HG02943 (cell line): ENCODE results near the gene PKD2.
"Not testable (repeated sequence)": the region's sequence is repeated elsewhere in the genome, so short reads cannot be mapped to it uniquely, and the experiment has no call there.

ENCODE experiments used
- ATAC-seq: cut with Tn5 transposase; IDR thresholded peaks from one replicate; pipeline ENCODE4 v1.9.1; 2021; ENCODE audit warnings: mild to moderate bottlenecking, low read depth, moderate library complexity; ENCODE audit not compliant: unreplicated experiment

PKD2 gene

DNA sequence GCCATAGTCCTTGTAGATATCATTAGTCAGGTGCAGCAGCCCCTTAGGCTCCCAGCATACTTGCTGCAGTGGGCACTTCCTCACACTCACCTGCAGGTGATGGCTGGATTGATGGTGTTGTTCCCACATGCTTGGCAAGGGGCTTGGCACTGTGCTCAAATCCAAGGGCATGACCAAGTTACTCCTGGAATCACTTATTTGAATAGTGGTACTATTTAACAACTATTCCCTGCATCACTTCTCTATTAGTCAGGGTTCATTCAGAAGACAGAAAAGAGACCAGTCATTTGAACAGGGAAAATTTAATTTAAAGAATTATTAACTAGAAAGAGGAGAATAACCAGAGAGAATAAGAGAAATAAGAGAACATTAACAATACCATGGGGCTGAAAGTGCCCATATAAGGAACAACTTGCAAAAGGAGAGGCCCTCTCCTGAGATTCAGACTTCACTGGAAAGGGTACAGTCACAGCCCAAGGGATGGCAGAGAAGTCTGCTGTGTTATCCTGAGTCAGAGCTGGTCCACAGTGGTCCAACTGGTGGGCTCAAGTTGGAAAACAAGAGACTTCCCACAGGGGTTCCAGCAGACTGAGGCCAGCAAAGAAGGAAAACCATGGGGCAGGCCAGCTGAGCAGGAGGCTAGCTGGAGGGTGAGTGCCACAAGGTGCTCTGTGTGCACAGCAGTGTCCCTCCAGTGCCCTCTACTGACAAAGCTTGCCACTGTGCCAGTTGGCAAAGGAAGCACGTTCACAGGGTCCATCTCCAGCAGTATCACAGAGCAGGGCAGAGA lies 22.1 kb upstream of the PKD2 start:
- ATAC-seq = peak; percentile 88

DNA sequence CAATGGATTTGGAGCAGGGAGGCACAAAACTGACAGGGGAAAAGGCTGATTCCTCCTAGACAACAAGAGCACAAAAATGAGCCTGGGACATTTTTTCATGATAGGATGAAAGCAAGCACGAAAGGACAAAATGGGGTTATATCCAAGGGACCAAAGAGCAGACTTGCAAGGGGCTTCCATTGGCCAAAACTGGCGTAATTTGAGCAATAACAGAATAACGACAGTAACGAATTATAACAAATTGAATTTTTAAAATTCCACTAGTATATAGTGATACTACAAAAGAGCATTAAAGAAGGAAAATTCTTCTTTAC lies 21.6 kb upstream of the PKD2 start:
- no peak for ATAC-seq

DNA sequence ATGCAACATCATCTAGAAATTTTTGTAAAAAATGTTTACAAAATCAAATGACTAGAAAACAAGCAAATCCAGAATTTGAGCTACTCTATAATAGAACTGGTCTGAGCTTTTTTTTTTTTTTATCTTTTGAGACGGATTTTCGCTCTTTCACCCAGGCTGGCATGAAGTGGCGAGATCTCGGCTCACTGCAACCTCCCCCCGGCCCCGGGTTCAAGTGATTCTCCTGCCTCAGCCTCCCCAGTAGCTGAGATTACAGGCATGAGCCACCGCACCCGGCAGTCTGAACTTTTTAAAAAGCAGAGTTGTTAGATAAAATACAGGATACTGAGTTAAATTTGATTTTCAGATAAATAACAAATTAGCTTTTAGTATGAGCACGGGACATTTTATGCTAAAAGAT lies 20.9 kb upstream of the PKD2 start:
- no peak for ATAC-seq

DNA sequence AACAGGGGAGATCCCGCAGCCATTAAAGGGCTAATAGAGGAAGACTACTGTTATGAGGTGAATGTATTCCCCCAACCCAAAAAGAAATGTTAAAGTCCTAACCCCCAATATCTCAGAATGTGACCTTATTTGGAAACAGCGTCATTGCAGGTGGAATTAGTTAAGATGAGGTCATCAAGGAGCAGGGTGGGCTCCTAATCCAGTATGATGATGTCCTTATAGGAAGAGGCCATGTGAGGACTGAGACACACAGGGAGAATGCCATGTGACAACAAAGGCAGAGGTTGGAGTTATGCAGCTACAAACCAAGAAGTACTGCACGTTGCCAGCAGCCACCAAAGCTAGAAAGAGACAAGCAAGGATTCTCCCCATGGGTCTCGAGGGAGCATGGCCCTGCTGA lies 17.7 kb upstream of the PKD2 start:
- ATAC-seq = no peak

DNA sequence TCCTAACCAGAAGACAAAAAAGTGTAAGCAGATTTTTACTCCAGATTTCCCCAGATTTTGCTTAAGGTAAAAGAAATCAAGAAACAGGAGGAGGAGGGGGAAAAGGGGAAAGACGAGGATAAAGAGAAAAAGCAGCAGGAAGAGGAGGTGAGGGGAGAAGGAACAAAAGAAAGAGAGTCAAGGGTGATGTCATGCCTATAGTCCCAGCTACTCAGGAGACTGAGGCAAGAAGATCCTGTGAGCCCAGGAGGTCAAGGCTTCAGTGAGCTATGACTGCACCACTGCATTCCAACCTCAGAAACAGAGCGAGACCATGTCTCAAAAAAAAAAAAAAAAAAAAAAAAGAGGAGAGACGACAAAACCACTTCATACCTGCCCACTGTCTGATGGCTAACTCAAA lies 12.0 kb upstream of the PKD2 start:
- no peak for ATAC-seq

DNA sequence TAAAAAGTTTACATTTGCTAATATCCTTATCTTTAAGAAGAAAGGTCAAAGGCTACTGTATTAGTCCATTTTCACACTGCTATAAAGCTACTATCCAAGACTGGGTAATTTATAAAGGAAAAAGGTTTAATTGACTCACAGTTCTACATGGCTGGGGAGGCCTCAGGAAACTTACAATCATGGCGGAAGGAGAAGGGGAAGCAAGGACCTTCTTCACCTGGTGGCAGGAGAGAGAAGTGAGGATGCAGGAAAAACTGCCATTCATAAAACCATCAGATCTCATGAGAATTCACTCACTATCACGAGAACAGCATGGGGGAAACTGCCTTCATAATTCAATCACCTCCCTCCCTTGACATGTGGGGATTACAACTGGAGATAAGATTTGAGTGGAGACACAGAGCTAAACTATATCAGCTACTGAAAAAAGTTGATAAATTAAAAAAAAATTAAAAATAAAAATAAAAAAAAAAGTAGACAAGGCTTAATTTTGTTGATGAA lies 8.2 kb upstream of the PKD2 start:
- ATAC-seq = not testable (repeated sequence)

DNA sequence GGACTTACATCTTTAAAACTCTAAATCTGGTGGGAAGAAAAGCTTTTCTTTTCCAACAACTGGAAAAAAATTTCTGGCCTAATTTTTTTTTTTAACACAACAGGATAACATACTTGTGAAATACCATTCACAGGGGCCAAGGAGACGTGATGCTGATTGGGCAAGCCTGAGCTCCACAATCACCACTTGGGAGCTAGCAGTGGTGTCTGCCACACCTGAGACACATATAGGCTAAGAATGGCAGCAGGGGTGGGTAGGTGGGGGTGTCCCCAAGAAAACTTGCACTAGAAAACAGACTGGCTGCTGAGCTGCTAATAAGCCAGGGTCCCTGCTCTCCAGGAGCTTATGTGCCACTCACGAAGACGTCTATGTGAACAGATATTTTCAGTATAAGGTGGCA lies 5.6 kb upstream of the PKD2 start:
- ATAC-seq = no peak

DNA sequence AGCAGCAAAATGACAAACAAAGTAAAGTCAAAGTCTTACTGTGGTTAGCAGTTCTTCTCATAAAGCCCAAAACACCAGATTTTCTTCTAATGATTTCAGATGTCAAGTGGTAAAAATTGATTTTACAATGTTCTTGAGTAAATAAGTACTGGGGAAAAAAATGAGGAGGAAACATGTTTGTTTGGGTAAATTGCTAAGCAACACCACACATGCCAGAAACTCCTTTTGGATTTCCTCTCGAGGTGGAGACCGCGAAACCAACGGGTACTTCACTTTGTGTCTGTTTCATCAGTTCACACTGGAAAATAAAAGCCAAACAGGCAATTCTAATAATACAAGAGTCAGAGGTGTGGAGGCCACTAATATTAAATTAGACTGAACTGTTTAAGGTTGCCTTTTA lies 4.6 kb upstream of the PKD2 start:
- ATAC-seq = no peak

DNA sequence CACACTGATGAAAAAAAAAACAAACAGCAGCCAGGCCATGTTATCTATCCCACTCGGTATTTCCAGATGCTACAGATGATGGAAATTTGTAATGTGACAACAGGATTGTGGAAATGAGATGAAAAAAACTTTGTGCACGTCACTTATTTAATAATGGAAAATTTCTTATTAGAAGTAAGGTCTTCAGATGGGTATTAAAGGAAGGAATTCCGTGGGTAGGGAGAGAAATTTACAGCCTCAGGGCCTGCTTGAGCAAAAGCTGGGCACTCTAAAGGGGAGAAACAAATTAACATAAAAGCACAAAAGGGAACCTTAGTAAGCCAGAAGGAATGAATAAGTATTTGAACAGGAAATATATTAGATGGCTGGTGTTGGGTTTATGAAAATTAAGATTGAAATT lies 4.2 kb upstream of the PKD2 start:
- no peak for ATAC-seq

DNA sequence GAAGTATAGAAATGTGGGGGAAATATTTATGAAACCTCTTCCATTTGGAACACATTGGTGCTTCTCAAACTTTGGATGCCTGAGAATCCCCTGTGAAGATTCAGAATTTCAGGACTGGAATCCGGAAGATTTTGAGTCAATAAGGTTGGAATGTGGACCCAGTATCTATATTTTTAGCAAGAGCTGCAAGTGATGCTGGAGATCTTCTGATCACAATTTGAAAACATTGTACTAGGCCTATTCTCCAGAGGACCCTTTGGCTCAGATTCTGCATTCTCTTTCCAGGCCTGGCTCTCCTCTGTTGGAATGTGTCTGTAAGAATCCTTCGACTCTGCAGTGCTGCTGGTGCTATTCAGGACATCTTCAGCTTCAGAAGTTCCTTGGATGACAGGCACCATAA lies 2.4 kb upstream of the PKD2 start:
- no peak for ATAC-seq

DNA sequence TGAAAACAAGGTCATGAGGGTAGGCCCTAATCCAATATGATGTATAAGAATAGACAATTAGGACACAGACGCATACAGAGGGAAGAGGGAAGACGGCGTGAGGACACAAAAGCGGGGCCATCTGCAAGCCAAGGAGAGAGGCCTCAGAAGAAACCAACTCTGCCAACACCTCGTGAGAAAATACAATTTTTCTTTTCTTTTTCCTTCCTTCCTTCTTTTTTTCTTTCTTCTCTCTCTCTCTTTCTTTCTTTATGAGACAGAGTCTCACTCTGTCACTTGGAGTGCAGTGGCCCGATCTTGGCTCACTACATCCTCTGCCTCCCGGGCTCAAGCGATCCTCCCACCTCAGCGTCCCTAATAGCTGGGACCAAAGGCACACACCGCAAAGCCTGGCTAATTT lies 1.5 kb upstream of the PKD2 start:
- no peak for ATAC-seq

DNA sequence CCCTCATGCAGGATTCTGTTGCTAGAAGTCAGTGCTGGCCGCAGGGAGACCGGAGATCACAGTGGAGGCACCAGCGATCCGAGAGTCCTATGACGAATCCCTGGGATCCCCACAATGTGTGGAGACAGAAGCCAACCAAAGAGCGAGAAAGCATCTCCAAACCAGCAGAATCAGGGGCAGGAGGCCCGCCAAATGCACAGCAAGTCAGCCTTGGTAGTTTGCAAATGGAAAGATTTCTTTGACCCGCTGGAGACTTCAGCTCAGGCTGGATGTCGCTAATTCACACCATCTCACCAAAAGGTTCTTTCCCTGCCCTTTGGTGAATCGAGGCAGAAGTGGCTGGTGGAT lies 505 bp upstream of the PKD2 start:
- peak; percentile 2 for ATAC-seq

DNA sequence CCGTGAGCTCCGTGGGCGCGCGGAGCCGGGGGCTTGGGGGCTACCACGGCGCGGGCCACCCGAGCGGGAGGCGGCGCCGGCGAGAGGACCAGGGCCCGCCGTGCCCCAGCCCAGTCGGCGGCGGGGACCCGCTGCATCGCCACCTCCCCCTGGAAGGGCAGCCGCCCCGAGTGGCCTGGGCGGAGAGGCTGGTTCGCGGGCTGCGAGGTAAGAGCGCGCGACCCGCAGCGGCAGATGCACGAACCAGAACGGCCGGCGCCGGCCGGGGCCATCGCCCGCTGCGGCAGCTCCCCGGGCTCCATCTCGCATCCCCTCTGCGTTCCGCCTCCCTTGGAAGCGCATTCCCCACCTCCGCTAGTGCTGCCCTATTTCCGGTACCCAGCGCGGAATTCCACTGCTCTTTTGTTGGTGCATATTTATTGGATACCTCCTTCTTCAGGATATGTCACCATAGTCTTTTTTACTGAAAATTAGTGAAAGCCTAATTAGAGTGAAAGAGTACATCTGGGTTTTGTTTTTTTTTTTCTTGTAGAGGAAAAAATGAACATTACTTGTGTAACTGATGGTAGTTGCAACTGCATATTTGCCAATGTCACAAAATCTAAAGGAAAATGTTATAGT lies 797 bp downstream of the PKD2 start:
- peak; percentile 29 for ATAC-seq

DNA sequence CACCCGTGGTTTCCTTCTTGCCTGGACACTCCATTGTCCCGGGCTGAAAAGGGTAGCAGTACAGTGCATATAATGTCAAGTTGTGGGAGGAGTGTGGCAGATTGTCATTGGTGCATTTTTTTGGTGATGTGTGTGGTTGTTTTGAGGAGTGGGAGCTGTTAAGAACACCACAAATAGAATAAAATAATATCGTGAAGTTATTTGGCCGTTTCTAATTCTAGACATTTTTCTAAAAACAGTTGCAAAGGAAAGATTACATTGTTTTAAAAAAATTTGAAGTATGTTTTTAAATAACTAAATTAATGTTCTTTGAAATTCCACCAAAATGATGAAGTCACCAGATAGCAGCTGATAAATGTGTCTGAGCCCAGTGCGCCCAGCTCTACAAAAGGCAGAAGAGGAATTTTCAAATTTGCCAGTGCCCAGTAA lies 1.3 kb downstream of the PKD2 start:
- no peak for ATAC-seq

DNA sequence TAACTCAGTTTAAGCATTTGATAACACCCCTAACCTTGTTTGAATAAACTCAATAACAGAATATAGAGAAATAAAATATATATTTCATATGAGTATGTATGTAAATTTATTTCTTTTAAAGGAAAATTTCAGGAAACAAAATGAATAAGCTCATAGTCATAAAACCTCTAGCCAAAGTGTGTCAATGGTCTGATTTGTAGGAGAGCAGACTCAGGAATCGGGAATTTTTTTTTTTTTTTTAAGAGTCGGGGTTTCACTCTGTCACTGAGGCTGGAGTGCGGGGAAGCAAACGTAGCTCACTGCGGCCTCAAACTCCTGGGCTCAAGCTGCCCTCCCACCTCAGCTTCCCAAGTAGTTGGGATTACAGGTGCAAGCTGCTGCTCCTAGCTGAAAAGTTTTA lies 2.4 kb downstream of the PKD2 start:
- no peak for ATAC-seq

DNA sequence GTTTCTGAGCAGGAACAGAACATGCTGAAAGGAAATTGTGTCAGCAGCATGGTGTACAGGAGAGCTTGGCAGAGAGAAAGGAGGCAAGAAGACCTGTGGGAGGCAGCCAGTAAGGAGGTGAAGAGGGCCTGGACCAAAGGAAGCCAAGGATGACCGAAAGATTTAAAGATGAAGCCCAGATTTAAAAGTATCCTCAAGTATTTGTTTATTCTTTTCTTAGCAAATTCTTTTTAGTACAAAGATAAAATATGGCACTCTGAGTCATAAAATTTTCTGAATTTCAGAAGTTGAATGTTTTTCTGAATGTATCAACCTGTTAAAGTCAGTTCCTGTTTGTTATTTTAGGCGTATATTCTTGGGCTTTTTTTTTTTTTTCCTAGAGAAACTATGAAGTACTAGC lies 3.5 kb downstream of the PKD2 start:
- ATAC-seq = no peak

DNA sequence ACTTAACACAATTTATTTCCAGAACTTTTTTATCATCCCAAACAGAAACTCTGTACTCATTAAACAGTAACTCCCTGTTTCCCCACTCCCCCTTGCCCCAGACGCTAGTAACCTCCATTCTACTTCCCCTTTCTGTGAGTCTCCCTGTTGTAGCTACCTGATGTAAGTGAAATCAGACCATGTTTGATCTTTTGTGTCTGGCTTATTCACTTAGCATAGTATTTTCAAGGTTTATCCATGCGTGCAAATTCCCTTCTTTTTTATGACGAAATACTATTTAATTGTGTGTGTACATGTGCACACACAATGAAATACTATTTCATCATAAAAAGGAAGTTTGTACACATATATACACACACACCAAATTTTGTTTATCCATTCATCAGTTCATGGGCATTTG lies 5.2 kb downstream of the PKD2 start:
- peak; percentile 54 for ATAC-seq

DNA sequence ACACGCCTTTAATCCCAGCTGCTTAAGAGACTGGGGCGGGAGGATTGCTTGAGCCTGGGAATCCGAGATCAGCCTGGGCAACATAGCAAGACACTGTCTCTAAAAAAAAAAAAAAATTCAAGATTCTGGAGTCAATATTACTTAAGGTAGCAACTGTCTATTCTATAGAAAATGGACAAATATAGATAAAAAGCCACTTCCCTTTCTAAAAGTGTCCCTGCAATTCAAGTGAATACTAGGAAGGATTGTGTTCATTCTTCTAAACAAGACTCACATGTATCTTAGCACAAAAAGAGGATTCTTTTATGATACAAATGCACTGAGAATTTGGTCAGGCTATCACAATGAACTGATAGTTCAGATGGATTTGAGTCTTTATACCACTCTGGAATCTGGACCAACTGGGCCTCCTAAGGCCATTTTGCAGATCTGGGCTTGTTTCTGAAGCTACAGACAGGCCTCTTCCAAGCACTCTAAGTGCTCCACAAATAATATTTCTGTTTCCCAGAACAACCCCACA lies 7.0 kb downstream of the PKD2 start:
- no peak for ATAC-seq

DNA sequence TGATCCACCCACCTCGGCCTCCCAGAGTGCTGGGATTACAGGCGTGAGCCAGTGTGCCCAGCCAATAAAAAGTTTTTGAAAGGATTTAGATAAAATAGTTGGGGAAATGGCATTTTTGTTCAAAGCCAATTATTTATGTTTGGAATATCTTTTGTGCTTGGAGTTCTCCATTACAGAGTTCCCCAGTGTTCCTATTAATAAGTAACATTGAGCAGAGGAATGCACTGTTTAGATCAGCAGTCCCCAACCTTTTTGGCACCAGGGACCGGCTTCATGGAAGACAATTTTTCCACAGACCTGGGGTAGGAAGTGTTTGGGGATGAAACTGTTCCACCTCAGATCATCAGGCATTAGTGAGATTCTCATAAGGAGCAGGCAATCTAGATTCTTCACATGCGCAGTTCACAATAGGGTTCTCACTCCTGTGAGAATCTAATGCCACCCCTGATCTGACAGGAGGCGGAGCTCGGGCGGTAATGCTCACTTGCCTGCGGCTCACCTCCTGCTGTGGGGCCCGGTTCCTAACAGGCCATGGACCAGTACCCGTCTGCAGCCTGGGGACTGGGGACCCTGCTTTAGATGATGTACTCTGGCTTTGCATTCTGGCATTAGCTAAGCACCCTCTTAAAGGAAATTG lies 8.3 kb downstream of the PKD2 start:
- ATAC-seq = no peak

DNA sequence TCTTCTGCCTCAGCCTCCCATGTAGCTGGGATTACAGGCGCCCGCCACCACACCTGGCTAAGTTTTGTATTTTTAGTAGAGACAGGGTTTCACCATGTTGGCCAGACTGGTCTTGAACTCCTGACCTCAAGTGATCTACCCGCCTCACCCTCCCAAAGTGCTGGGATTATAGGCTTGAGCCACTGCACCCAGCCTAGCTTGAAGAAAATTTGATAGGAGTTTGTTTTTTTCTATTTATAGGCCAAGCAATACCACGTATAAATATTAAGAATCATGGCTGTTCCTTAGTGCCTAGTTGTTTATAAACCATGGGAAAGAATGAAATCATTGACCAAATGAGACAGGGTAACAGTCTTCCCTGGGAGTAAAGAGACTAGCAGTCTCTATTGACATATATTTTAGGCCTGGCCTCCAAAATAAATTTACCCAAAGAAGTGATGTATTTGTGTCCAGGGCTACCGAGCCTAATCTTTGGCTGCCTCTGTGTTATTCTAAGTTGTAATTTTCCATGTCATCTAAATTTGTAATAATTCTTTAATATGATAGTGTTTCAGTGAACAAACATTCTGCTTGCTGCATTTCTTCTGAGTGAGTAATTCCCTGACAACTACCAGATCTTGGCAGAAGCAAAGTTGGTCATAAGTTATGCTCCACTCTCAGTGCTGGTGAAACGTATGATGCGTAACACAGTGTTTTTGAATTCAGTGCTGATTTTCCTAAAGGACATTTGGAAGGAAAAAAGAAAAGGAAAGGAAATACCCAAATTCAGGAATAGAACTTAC lies 10.3 kb downstream of the PKD2 start:
- no peak for ATAC-seq

DNA sequence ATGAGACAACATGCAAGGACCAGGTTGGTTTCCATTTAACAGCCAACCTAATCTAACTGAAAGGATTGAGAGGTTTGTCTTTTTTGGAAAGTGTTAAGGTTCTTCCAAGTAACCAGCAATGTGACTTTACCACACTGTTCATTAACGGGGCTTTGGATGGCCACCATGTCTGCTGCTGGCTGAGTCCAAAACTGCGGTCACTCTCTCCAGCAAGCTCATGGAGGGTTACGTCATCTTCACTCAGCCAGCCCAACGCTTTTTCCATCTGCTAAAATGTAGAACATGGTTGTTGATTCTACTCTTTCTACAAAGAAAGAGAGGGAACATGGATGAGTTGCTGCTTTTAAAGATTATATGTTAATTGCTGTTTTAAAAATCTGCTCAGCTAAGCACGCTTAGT lies 11.0 kb downstream of the PKD2 start:
- no peak for ATAC-seq
